ENCODE results near the gene DHRS9. TPM values are rescaled to one million over a fixed set of nuclear protein-coding genes. Genes with fewer than 3 reads are reported as not detected.
A peak's percentile ranks its signal among the peaks of the same experiment; 100 is the strongest.

DHRS9 gene
- total RNA-seq, 4 donors from 2014 or later: 0.54 TPM; not detected in 3

DNA sequence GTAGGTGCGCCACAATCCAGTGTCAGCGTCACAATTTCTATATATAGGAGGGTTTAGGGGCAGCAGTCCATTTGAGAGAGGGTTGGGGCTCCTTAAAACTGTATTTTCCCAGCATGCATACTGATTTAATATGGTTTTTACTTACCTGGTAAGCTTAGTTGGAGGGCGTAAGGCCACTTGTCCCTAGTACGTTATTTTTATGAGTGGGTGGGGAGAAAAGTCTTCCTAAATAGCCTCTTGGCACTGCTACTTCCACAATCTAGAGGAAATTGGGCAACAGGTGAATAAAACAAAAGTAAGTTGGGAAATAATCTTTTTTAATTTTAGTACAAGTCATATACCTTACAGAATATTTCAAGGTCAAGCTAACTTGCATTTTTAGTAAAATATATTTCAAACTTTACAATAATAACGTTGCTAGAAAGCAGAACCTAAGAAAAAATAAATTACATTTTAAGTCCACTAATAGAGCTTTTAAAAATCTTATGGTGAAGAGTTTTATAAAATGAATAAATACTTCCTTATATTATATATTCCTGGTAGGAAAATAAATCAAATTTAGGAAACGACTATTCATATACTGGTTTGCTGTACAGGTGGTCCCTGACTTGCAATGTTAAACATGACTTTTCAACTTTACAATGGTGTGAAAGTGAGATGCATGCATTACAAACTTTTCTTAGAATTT is 20.9 kb downstream of the DHRS9 start:
- WGBS, 2 donors: 83 to 85% methylated on average over 6 of the region's 6 CpGs
- no peak for DNase-seq
- Histone ChIP-seq H3K9me3 (no peaks in the 10 kb centered on the region), H3K27ac (no peak overlapping the region), H3K36me3 (no peaks in the 10 kb centered on the region), H3K4me3 (replicated peaks in 1 of 3) (no peak overlapping the region), H3K4me1 (no peaks in the 10 kb centered on the region), H3K27me3 (no peaks in the 10 kb centered on the region)
- TF ChIP-seq POLR2A (IDR thresholded peaks at IDR 0.05) (no peak), CTCF (IDR thresholded peaks at IDR 0.05) (no peak)
- intact Hi-C loops (cut with DNase I): no loop called here

DNA sequence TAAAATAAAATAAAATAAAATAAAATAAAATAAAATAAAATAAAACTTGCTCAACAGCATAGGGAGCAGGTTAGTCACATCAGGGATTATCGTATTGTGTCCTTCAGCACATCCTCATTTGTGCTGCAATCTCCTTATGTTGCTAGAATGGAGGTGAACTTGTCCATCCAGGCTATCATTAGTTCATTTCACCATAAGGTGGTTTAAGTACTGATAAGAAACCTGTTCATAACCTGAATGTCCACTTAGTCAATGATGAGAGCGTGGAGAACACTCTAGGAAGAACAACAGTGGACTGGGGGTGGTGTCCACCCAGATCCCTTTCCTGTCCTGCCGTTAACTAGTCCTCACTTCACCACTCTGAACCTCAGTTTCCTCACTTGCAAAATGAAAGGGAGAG is 21.9 kb downstream of the DHRS9 start:
- intact Hi-C loops (cut with DNase I): no loop called here
- H3K9me3 ChIP-seq: no peaks in the 10 kb centered on the region
- TF ChIP-seq POLR2A (IDR thresholded peaks at IDR 0.05) (no peak), CTCF (IDR thresholded peaks at IDR 0.05) (no peak)
- DNase-seq: no peak
- H3K36me3 ChIP-seq: no peaks in the 10 kb centered on the region
- no peaks in the 10 kb centered on the region for H3K4me1 ChIP-seq
- no peaks in the 10 kb centered on the region for H3K27me3 ChIP-seq
- 76 to 83% methylated on average over 3 of the region's 3 CpGs for WGBS, 2 donors
- H3K27ac ChIP-seq: no peak overlapping the region
- no peak overlapping the region for H3K4me3 ChIP-seq (replicated peaks in 1 of 3)

GRCh38 chr2:169091761-169092519 is 22.6 kb downstream of the DHRS9 start:
- H3K9me3 ChIP-seq: no peaks in the 10 kb centered on the region
- H3K4me3 ChIP-seq (replicated peaks in 1 of 3): no peak overlapping the region
- H3K36me3 ChIP-seq: no peaks in the 10 kb centered on the region
- 69 to 70% methylated on average over 8 of the region's 8 CpGs for WGBS, 2 donors
- H3K27ac ChIP-seq: no peak overlapping the region
- peak; percentile 54 to 69 for DNase-seq
- intact Hi-C loops (cut with DNase I): no loop called here
- TF ChIP-seq POLR2A (IDR thresholded peaks at IDR 0.05): no peak
- TF ChIP-seq CTCF (IDR thresholded peaks at IDR 0.05): no peak
- H3K4me1 ChIP-seq: no peaks in the 10 kb centered on the region
- H3K27me3 ChIP-seq: no peaks in the 10 kb centered on the region

DNA sequence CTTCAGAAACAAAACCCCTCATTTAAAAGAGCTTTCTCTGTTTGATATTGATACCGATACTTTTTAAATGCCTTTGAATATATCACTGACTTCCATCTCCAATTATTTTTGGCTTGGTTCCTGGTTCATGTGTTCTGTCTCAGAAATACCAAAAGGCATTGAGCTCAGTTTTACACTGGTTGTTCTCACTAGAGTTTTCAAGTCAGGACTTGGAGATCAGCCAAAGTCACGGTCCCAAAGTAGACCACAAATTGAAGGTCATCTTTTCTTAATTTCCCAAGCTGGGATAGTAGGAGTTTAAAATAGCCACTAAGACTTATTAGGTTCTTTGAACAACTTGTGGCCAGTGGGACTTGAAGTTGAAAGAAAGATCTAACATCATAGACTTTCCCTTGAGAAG is 24.2 kb downstream of the DHRS9 start:
- intact Hi-C loops (cut with DNase I): no loop called here
- H3K4me1 ChIP-seq: no peaks in the 10 kb centered on the region
- DNase-seq: peak; percentile 20 to 24
- 37 to 50% methylated on average over 2 of the region's 2 CpGs for WGBS, 2 donors
- no peaks in the 10 kb centered on the region for H3K9me3 ChIP-seq
- no peak overlapping the region for H3K27ac ChIP-seq
- H3K4me3 ChIP-seq (replicated peaks in 1 of 3): no peak overlapping the region
- H3K27me3 ChIP-seq: no peaks in the 10 kb centered on the region
- no peaks in the 10 kb centered on the region for H3K36me3 ChIP-seq
- TF ChIP-seq CTCF (IDR thresholded peaks at IDR 0.05) (no peak), POLR2A (IDR thresholded peaks at IDR 0.05) (no peak)

DNA sequence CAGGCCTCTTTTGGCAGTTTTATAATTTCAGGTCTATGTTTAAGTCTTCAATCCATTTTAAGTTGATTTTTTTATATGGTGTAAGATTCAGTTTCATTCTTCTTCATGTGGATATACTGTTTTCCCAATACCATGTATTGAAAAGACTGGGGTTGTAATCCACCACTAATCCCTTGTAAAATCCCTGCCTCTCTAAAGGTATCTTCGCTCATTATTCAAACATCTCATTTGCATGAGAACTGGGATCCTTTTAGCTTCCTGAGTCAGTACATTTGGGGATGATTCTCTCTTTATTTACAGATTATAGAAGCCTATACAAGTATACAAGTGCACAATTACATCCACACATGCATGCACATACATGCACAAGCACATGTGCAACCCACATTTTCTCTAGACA is 25.3 kb downstream of the DHRS9 start:
- H3K4me1 ChIP-seq: no peaks in the 10 kb centered on the region
- no peak overlapping the region for H3K4me3 ChIP-seq (replicated peaks in 1 of 3)
- DNase-seq: no peak
- no peaks in the 10 kb centered on the region for H3K9me3 ChIP-seq
- TF ChIP-seq CTCF (IDR thresholded peaks at IDR 0.05) (no peak), POLR2A (IDR thresholded peaks at IDR 0.05) (no peak)
- no peaks in the 10 kb centered on the region for H3K27me3 ChIP-seq
- H3K36me3 ChIP-seq: no peaks in the 10 kb centered on the region
- 91 to 98% methylated on average over 1 of the region's 1 CpG for whole genome bisulfite sequencing, 2 donors
- no peak overlapping the region for H3K27ac ChIP-seq
- intact Hi-C loops (cut with DNase I): no loop called here
